ENCODE measurements around the gene CDK5R1. TPM values are rescaled to one million over a fixed set of nuclear protein-coding genes. Genes with fewer than 3 reads are reported as not detected.

The CDK5R1 gene
- total RNA-seq, 2 experiments from 2014 or later = 5.8 to 6.5 TPM

GRCh38 chr17:32471652-32472051 lies 15.1 kb upstream of the CDK5R1 start:
- H3K36me3 Mint-ChIP-seq (ENCODE audit: low read depth) = peaks cover 71% of the 10 kb centered on the region
- H3K27me3 Mint-ChIP-seq (ENCODE audit: low read depth) = no peaks in the 10 kb centered on the region
- POLR2A ChIA-PET = no interaction called here
- CTCF ChIA-PET = interaction anchor here (0.9 to 5.6 kb wide), 3 partner anchors 10 to 27 kb away, joined by 4 to 54 read pairs (median 12); partner anchors contain the start of gene PSMD11
- ATAC-seq (no peak), DNase-seq (no peak)
- H3K4me1 Mint-ChIP-seq (ENCODE audit: low read depth) = no peaks in the 10 kb centered on the region
- H3K4me3 Mint-ChIP-seq = no peak overlapping the region
- H3K27ac Mint-ChIP-seq = no peak overlapping the region
- no peaks in the 10 kb centered on the region for H3K9me3 Mint-ChIP-seq (ENCODE audit: insufficient read depth)

- H3K27me3 Mint-ChIP-seq (ENCODE audit: low read depth) = no peaks in the 10 kb centered on the region
- no peaks in the 10 kb centered on the region for H3K9me3 Mint-ChIP-seq (ENCODE audit: insufficient read depth)
- no peaks in the 10 kb centered on the region for H3K4me1 Mint-ChIP-seq (ENCODE audit: low read depth)
- DNase-seq = no peak
- no peak overlapping the region for H3K27ac Mint-ChIP-seq
- H3K36me3 Mint-ChIP-seq (ENCODE audit: low read depth) = peaks cover 76% of the 10 kb centered on the region
- ChIA-PET POLR2A (no interaction called here), CTCF (interaction anchor here (2.0 kb wide), 1 partner anchor 12 kb away, joined by 16 read pairs; no protein-coding TSS in a partner anchor)
- no peak overlapping the region for H3K4me3 Mint-ChIP-seq
- no peak for ATAC-seq
Observed at GRCh38 chr17:32475258-32475657, 11.5 kb upstream of the CDK5R1 start.

- ChIA-PET CTCF (interaction anchor here (2.0 kb wide), 1 partner anchor 14 kb away, joined by 16 read pairs; no protein-coding TSS in a partner anchor), POLR2A (interaction anchor here (0.6 kb wide), 1 partner anchor 92 kb away, joined by 3 read pairs; no protein-coding TSS in a partner anchor)
- no peak for ATAC-seq
- no peaks in the 10 kb centered on the region for H3K27me3 Mint-ChIP-seq (ENCODE audit: low read depth)
- DNase-seq = no peak
- no peak overlapping the region for H3K27ac Mint-ChIP-seq
- H3K4me3 Mint-ChIP-seq = no peak overlapping the region
- peaks cover 4% of the 10 kb centered on the region for H3K4me1 Mint-ChIP-seq (ENCODE audit: low read depth)
- no peaks in the 10 kb centered on the region for H3K9me3 Mint-ChIP-seq (ENCODE audit: insufficient read depth)
- H3K36me3 Mint-ChIP-seq (ENCODE audit: low read depth) = peaks cover 75% of the 10 kb centered on the region
Observed at GRCh38 chr17:32477220-32477619, 9.6 kb upstream of the CDK5R1 start.

- peak overlapping the region; percentile 2 for H3K27ac Mint-ChIP-seq
- DNase-seq = no peak
- ATAC-seq = no peak
- POLR2A ChIA-PET = no interaction called here
- H3K4me3 Mint-ChIP-seq = no peak overlapping the region
- H3K27me3 Mint-ChIP-seq (ENCODE audit: low read depth) = no peaks in the 10 kb centered on the region
- peaks cover 69% of the 10 kb centered on the region for H3K36me3 Mint-ChIP-seq (ENCODE audit: low read depth)
- peaks cover 6% of the 10 kb centered on the region for H3K4me1 Mint-ChIP-seq (ENCODE audit: low read depth)
- CTCF ChIA-PET = interaction anchor here (1.2 to 9.1 kb wide), 2 partner anchors 16 to 17 kb away, joined by 8 to 87 read pairs; no protein-coding TSS in a partner anchor
- H3K9me3 Mint-ChIP-seq (ENCODE audit: insufficient read depth) = no peaks in the 10 kb centered on the region
Observed at GRCh38 chr17:32479074-32479617, 7.6 kb upstream of the CDK5R1 start.

GRCh38 chr17:32481193-32481592 lies 5.6 kb upstream of the CDK5R1 start:
- ATAC-seq (no peak), DNase-seq (no peak)
- CTCF ChIA-PET = interaction anchor here (0.5 to 9.1 kb wide), 2 partner anchors 18 to 25 kb away, joined by 3 to 87 read pairs; no protein-coding TSS in a partner anchor
- H3K9me3 Mint-ChIP-seq (ENCODE audit: insufficient read depth) = no peaks in the 10 kb centered on the region
- POLR2A ChIA-PET = no interaction called here
- no peaks in the 10 kb centered on the region for H3K27me3 Mint-ChIP-seq (ENCODE audit: low read depth)
- H3K27ac Mint-ChIP-seq = peak overlapping the region; percentile 70
- H3K4me3 Mint-ChIP-seq = no peak overlapping the region
- peaks cover 55% of the 10 kb centered on the region for H3K36me3 Mint-ChIP-seq (ENCODE audit: low read depth)
- peaks cover 6% of the 10 kb centered on the region for H3K4me1 Mint-ChIP-seq (ENCODE audit: low read depth)

GRCh38 chr17:32482568-32483320 lies 4.0 kb upstream of the CDK5R1 start:
- DNase-seq = no peak
- Mint-ChIP-seq H3K9me3 (ENCODE audit: insufficient read depth) (no peaks in the 10 kb centered on the region), H3K4me3 (no peak overlapping the region), H3K27me3 (ENCODE audit: low read depth) (no peaks in the 10 kb centered on the region), H3K27ac (peak overlapping the region; percentile 41), H3K4me1 (ENCODE audit: low read depth) (peaks cover 9% of the 10 kb centered on the region), H3K36me3 (ENCODE audit: low read depth) (peaks cover 44% of the 10 kb centered on the region)
- no peak for ATAC-seq
- POLR2A ChIA-PET = interaction anchor here (0.6 to 1.5 kb wide), 3 partner anchors 9 to 180 kb away, joined by 3 read pairs; no protein-coding TSS in a partner anchor
- CTCF ChIA-PET = interaction anchor here (0.6 to 9.1 kb wide), 20 partner anchors 9 to 395 kb away, joined by 3 to 87 read pairs (median 4); partner anchors contain the start of gene MYO1D

GRCh38 chr17:32483451-32484019 lies 3.3 kb upstream of the CDK5R1 start:
- Mint-ChIP-seq H3K36me3 (ENCODE audit: low read depth) (peaks cover 43% of the 10 kb centered on the region), H3K4me3 (no peak overlapping the region), H3K27ac (peak overlapping the region; percentile 16), H3K27me3 (ENCODE audit: low read depth) (no peaks in the 10 kb centered on the region), H3K4me1 (ENCODE audit: low read depth) (peaks cover 17% of the 10 kb centered on the region), H3K9me3 (ENCODE audit: insufficient read depth) (no peaks in the 10 kb centered on the region)
- DNase-seq (peak; percentile 60), ATAC-seq (peak; percentile 35)
- ChIA-PET POLR2A (interaction anchor here (0.6 to 1.6 kb wide), 3 partner anchors 10 to 68 kb away, joined by 3 to 4 read pairs (median 3); no protein-coding TSS in a partner anchor), CTCF (interaction anchor here (0.6 to 9.1 kb wide), 29 partner anchors 8 to 394 kb away, joined by 3 to 87 read pairs (median 5); partner anchors contain the start of gene MYO1D)

GRCh38 chr17:32484041-32484461 lies 2.7 kb upstream of the CDK5R1 start:
- Mint-ChIP-seq H3K4me3 (no peak overlapping the region), H3K27me3 (ENCODE audit: low read depth) (no peaks in the 10 kb centered on the region), H3K27ac (no peak overlapping the region), H3K4me1 (ENCODE audit: low read depth) (peaks cover 22% of the 10 kb centered on the region), H3K9me3 (ENCODE audit: insufficient read depth) (no peaks in the 10 kb centered on the region), H3K36me3 (ENCODE audit: low read depth) (peaks cover 44% of the 10 kb centered on the region)
- no peak for ATAC-seq
- no peak for DNase-seq
- ChIA-PET CTCF (interaction anchor here (0.7 to 9.1 kb wide), 25 partner anchors 8 to 394 kb away, joined by 3 to 87 read pairs (median 5); partner anchors contain the start of gene MYO1D), POLR2A (interaction anchor here (1.5 to 1.6 kb wide), 2 partner anchors 39 to 67 kb away, joined by 3 to 4 read pairs; no protein-coding TSS in a partner anchor)

GRCh38 chr17:32484628-32485027 lies 2.2 kb upstream of the CDK5R1 start:
- ChIA-PET CTCF (interaction anchor here (0.9 to 9.1 kb wide), 19 partner anchors 13 to 393 kb away, joined by 3 to 87 read pairs (median 7); partner anchors contain the start of gene MYO1D), POLR2A (interaction anchor here (1.6 kb wide), 1 partner anchor 40 kb away, joined by 4 read pairs; no protein-coding TSS in a partner anchor)
- ATAC-seq (no peak), DNase-seq (no peak)
- Mint-ChIP-seq H3K27ac (no peak overlapping the region), H3K9me3 (ENCODE audit: insufficient read depth) (no peaks in the 10 kb centered on the region), H3K36me3 (ENCODE audit: low read depth) (peaks cover 45% of the 10 kb centered on the region), H3K4me1 (ENCODE audit: low read depth) (peaks cover 28% of the 10 kb centered on the region), H3K27me3 (ENCODE audit: low read depth) (no peaks in the 10 kb centered on the region), H3K4me3 (no peak overlapping the region)

GRCh38 chr17:32485261-32486110 lies 1.3 kb upstream of the CDK5R1 start:
- ChIA-PET CTCF (interaction anchor here (1.1 to 9.1 kb wide), 7 partner anchors 22 to 392 kb away, joined by 3 to 87 read pairs (median 18); partner anchors contain the start of gene MYO1D), POLR2A (interaction anchor here (1.5 to 2.2 kb wide), 3 partner anchors 38 to 41 kb away, joined by 4 to 12 read pairs (median 4); partner anchors contain the start of gene PSMD11)
- no peak for ATAC-seq
- H3K27me3 Mint-ChIP-seq (ENCODE audit: low read depth) = no peaks in the 10 kb centered on the region
- H3K36me3 Mint-ChIP-seq (ENCODE audit: low read depth) = peaks cover 44% of the 10 kb centered on the region
- DNase-seq = no peak
- peak overlapping the region; percentile 39 for H3K27ac Mint-ChIP-seq
- no peaks in the 10 kb centered on the region for H3K9me3 Mint-ChIP-seq (ENCODE audit: insufficient read depth)
- peaks cover 36% of the 10 kb centered on the region for H3K4me1 Mint-ChIP-seq (ENCODE audit: low read depth)
- peak overlapping the region; percentile 62 for H3K4me3 Mint-ChIP-seq
